Osteocyte (in vitro differentiated cells): Measurements from ENCODE around the gene RPGRIP1. TPM values are rescaled to one million over a fixed set of nuclear protein-coding genes. Genes with fewer than 3 reads are reported as not detected.
A peak's percentile ranks its signal among the peaks of the same experiment; 100 is the strongest.

Source experiments
- DNase-seq: peaks from one replicate; pipeline ENCODE4 v3.0.0; 2021; ENCODE audit warnings: mixed read lengths; ENCODE audit not compliant: unreplicated experiment; ENCODE audit errors: extremely low spot score
- H3K27ac Mint-ChIP-seq: one replicate; pipeline ENCODE4 v1.8.0; 2021; ENCODE audit warnings: mild to moderate bottlenecking, mixed read lengths; ENCODE audit not compliant: unreplicated experiment
- H3K27me3 Mint-ChIP-seq: one replicate; pipeline ENCODE4 v1.8.0; 2021; ENCODE audit warnings: mixed read lengths; ENCODE audit not compliant: unreplicated experiment
- H3K36me3 Mint-ChIP-seq: one replicate; pipeline ENCODE4 v1.8.0; 2021; ENCODE audit warnings: mixed read lengths; ENCODE audit not compliant: unreplicated experiment
- H3K4me1 Mint-ChIP-seq: one replicate; pipeline ENCODE4 v1.8.0; 2021; ENCODE audit warnings: mixed read lengths; ENCODE audit not compliant: unreplicated experiment
- H3K4me3 Mint-ChIP-seq: one replicate; pipeline ENCODE4 v1.8.0; 2021; ENCODE audit warnings: mild to moderate bottlenecking, moderate library complexity, mixed read lengths; ENCODE audit not compliant: unreplicated experiment
- H3K9me3 Mint-ChIP-seq: one replicate; pipeline ENCODE4 v1.8.0; 2021; ENCODE audit warnings: mixed read lengths; ENCODE audit not compliant: unreplicated experiment
- long read RNA-seq: library from polyadenylated mRNA; unstranded; transcript quantifications from one replicate; pipeline ENCODE4 v2.0.0, GENCODE V29; 2021
- total RNA-seq: library from RNA; stranded (reverse); gene quantifications from 2 replicates; pipeline ENCODE4 v1.2.1, GENCODE V29; 2021
- TF ChIP-seq, protein P1 (sequence below): fragments of 200-600 bp; sonication (generic); IDR thresholded peaks from 2 replicates; pipeline ENCODE4 v1.5.0; 2021; ENCODE audit warnings: antibody characterized with exemption, mild to moderate bottlenecking, moderate library complexity

The RPGRIP1 gene
- total RNA-seq: not detected in 2 replicates
- long read RNA-seq: 0 reads

DNA sequence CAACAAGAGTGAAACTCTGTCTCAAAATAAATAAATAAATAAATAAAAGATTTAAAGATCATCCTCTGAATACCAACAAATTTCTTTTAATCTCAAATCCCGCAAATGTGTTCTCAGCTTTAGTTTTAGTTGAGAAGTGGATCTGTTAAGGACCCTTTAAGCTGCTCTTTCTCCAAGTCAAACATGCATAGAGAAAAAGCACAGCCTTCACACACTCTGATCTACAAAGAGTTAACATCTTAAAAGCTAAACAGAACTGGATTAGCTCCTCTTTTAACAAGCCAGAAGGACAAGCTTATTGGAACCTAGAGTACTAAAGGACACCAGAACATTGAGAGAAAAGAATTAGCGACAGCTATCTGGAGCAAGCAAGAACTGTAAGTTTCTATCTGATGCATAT is at the start of gene RPGRIP1:
Gene RPGRIP1, plus strand, starts transcription at position 301 of the 400 bp plus-strand sequence. CDS start 7,894 bp downstream, outside the sequence.
- H3K27me3 Mint-ChIP-seq: peaks cover 7% of the 10 kb centered on the region
- no peaks in the 10 kb centered on the region for H3K4me1 Mint-ChIP-seq
- TF ChIP-seq, protein P1, sequence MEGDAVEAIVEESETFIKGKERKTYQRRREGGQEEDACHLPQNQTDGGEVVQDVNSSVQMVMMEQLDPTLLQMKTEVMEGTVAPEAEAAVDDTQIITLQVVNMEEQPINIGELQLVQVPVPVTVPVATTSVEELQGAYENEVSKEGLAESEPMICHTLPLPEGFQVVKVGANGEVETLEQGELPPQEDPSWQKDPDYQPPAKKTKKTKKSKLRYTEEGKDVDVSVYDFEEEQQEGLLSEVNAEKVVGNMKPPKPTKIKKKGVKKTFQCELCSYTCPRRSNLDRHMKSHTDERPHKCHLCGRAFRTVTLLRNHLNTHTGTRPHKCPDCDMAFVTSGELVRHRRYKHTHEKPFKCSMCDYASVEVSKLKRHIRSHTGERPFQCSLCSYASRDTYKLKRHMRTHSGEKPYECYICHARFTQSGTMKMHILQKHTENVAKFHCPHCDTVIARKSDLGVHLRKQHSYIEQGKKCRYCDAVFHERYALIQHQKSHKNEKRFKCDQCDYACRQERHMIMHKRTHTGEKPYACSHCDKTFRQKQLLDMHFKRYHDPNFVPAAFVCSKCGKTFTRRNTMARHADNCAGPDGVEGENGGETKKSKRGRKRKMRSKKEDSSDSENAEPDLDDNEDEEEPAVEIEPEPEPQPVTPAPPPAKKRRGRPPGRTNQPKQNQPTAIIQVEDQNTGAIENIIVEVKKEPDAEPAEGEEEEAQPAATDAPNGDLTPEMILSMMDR: no peak
- H3K27ac Mint-ChIP-seq: no peak within 1 kb of the TSS
- no peaks in the 10 kb centered on the region for H3K36me3 Mint-ChIP-seq
- DNase-seq: no peak
- H3K9me3 Mint-ChIP-seq: no peaks in the 10 kb centered on the region
- no peak within 1 kb of the TSS for H3K4me3 Mint-ChIP-seq

DNA sequence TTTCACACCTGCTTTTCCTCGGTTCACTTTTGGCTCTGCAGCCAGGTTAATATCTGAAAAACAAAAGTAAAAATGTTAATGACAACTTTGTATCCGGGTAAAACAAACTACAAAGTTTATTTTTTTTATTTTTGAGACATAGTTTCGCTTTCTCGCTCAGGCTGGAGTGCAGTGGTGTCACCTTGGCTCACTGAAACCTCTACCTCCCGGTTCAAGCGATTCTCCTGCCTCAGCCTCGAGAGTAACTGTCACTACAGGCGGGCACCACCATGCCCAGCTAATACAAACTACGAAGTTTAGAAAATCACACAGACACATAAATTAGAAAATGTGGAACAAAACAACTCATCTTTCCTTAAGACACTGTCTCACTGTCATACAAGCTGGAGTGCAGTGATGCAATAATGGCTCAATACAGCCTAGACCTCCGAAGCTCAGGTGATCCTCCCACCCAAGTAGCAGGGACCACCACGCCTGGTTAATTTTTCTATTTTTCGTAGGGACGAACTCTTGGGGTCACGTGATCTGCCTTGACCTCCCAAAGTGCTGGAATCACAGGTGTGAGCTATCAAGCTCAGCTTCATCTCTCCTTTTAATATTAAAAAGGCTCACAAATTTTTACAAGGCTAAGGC is 48.7 kb upstream of the RPGRIP1 start:
- DNase-seq: no peak
- TF ChIP-seq, protein P1: no peak
- peak overlapping the region; percentile 47 for H3K27ac Mint-ChIP-seq
- H3K27me3 Mint-ChIP-seq: no peaks in the 10 kb centered on the region
- peaks cover 55% of the 10 kb centered on the region for H3K36me3 Mint-ChIP-seq
- peaks cover 25% of the 10 kb centered on the region for H3K4me1 Mint-ChIP-seq
- H3K4me3 Mint-ChIP-seq: no peak overlapping the region
- H3K9me3 Mint-ChIP-seq: no peaks in the 10 kb centered on the region

DNA sequence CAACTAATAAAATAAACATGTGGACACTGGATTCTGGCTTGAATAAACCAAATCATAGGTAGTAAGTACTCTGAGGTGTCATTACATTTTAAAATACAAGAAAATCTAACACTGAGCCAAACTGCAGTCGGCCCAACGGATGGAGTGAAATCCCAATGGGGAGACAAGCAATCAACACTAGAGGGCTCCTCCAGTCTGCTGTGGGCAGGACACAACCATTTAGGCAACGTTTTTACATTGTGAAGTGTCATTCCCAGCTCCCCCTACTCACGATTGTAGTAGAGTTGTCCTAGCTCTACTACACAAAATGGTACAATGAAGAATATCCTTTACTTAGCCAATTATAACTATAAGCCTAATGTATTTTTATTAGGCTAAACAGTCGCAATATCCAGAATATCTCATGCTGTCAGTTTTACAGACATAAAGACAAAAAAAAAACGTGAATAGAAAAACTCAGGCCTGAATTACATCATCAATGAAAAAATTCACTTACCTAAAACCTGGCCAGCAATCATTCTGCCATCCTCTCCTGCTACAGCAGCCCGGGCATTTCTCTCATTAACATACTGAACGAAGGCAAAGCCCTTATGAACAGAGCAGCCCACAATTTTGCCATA is 46.3 kb upstream of the RPGRIP1 start:
- DNase-seq: no peak
- Mint-ChIP-seq H3K27me3 (no peaks in the 10 kb centered on the region), H3K36me3 (peaks cover 41% of the 10 kb centered on the region), H3K4me3 (no peak overlapping the region), H3K27ac (peak overlapping the region; percentile 0), H3K9me3 (no peaks in the 10 kb centered on the region), H3K4me1 (peaks cover 25% of the 10 kb centered on the region)
- TF ChIP-seq, protein P1: peak; percentile 35

DNA sequence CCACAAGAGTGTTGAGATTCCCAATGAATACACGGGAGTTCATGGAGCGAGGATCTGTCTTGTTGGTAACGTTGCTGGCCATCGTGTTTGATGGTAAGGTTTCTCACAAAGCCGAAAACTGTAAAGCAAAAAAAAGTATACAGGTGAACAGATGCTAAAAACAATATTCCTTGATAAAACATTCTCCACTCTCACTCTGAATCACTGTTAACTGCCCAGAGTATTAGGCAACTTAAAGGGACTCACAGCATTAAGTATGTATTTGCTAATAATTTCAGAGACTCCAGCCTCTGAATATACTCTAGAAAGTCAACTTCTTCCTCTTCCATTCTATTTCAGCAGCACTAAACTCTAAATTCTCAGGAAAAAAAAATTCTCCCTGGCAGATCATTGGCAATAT is 45.8 kb upstream of the RPGRIP1 start:
- Mint-ChIP-seq H3K4me1 (peaks cover 25% of the 10 kb centered on the region), H3K4me3 (no peak overlapping the region), H3K36me3 (peaks cover 42% of the 10 kb centered on the region), H3K27me3 (no peaks in the 10 kb centered on the region), H3K9me3 (no peaks in the 10 kb centered on the region), H3K27ac (peak overlapping the region; percentile 0)
- TF ChIP-seq, protein P1: no peak
- no peak for DNase-seq

DNA sequence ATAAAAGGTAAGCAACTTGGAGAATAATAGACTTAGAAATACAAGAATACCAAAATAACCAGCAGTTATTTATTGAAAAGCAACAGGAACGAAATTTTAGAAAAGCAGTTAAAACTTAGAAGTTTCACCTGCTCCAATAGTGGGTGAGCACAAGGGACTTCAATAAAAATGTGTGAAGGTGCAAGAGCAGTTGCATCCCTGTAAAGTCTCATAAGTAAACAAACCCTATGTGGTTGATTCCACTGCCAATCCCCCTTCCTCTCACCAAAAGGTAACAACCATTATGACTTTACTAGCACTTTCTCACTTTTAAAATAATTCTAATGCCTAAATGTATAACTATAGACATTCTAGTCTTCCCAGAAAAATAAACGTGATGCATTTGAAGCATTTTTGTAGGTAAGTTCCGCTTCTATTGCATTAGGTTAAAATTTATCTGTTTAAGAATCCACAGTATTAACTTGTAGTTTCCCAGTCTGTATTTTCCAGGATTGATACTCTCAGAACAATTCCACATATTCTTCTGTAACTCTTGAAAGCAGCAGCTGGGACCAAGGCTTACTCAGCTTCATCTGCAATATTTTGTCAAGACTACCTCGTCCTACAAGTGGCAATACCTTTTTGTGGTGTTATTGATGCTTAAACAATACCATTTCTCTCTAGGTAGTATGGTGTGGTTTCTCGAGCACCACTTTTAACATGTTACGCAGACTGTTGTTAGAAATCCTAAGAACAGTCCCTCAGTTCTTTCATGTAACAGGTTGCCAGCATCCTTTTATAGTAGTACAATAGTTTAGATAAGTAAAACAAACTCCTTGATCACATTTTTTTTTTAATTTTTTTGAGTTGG is 42.7 kb upstream of the RPGRIP1 start:
- Mint-ChIP-seq H3K4me3 (no peak overlapping the region), H3K9me3 (no peaks in the 10 kb centered on the region), H3K27ac (no peak overlapping the region), H3K4me1 (peaks cover 24% of the 10 kb centered on the region), H3K36me3 (peaks cover 22% of the 10 kb centered on the region), H3K27me3 (no peaks in the 10 kb centered on the region)
- TF ChIP-seq, protein P1: no peak
- DNase-seq: no peak
